Osteocyte (in vitro differentiated cells): ENCODE data around the gene SLIT1. TPM values are rescaled to one million over a fixed set of nuclear protein-coding genes. Genes with fewer than 3 reads are reported as not detected.
"Not testable (repeated sequence)": the region's sequence is repeated elsewhere in the genome, so short reads cannot be mapped to it uniquely, and the experiment has no call there.

Source experiments
- DNase-seq: peaks from one replicate; pipeline ENCODE4 v3.0.0; 2021; ENCODE audit warnings: mixed read lengths; ENCODE audit not compliant: unreplicated experiment; ENCODE audit errors: extremely low spot score
- H3K27ac Mint-ChIP-seq: one replicate; pipeline ENCODE4 v1.8.0; 2021; ENCODE audit warnings: mild to moderate bottlenecking, mixed read lengths; ENCODE audit not compliant: unreplicated experiment
- H3K27me3 Mint-ChIP-seq: one replicate; pipeline ENCODE4 v1.8.0; 2021; ENCODE audit warnings: mixed read lengths; ENCODE audit not compliant: unreplicated experiment
- H3K36me3 Mint-ChIP-seq: one replicate; pipeline ENCODE4 v1.8.0; 2021; ENCODE audit warnings: mixed read lengths; ENCODE audit not compliant: unreplicated experiment
- H3K4me1 Mint-ChIP-seq: one replicate; pipeline ENCODE4 v1.8.0; 2021; ENCODE audit warnings: mixed read lengths; ENCODE audit not compliant: unreplicated experiment
- H3K4me3 Mint-ChIP-seq: one replicate; pipeline ENCODE4 v1.8.0; 2021; ENCODE audit warnings: mild to moderate bottlenecking, moderate library complexity, mixed read lengths; ENCODE audit not compliant: unreplicated experiment
- H3K9me3 Mint-ChIP-seq: one replicate; pipeline ENCODE4 v1.8.0; 2021; ENCODE audit warnings: mixed read lengths; ENCODE audit not compliant: unreplicated experiment
- total RNA-seq: library from RNA; stranded (reverse); gene quantifications from 2 replicates; pipeline ENCODE4 v1.2.1, GENCODE V29; 2021
- TF ChIP-seq, protein P1 (sequence below): fragments of 200-600 bp; sonication (generic); IDR thresholded peaks from 2 replicates; pipeline ENCODE4 v1.5.0; 2021; ENCODE audit warnings: antibody characterized with exemption, mild to moderate bottlenecking, moderate library complexity

Gene SLIT1
- total RNA-seq, 1 donor from 2014 or later, result not detected

DNA sequence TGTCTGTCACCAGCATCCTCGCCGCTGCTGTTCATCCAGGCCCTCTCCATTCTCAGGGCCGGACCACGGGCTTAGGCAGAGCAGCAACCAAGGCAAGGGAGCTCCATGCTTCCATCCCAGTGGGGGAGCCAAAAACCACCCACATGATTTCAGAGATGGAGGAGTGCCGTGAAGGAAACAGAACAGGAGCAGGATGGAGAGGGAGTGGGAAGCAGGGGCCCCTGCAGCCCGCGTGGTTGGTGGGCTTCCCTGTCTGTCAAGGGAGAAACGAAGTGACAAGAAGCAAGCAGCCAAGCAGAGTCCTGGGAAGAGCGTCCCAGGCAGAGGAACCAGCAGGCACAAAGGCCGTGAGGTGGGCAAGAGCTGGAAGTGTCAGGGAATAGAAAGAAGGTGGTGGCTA is 95.7 kb downstream of the SLIT1 start:
- H3K27me3 Mint-ChIP-seq, result peaks cover 51% of the 10 kb centered on the region

DNA sequence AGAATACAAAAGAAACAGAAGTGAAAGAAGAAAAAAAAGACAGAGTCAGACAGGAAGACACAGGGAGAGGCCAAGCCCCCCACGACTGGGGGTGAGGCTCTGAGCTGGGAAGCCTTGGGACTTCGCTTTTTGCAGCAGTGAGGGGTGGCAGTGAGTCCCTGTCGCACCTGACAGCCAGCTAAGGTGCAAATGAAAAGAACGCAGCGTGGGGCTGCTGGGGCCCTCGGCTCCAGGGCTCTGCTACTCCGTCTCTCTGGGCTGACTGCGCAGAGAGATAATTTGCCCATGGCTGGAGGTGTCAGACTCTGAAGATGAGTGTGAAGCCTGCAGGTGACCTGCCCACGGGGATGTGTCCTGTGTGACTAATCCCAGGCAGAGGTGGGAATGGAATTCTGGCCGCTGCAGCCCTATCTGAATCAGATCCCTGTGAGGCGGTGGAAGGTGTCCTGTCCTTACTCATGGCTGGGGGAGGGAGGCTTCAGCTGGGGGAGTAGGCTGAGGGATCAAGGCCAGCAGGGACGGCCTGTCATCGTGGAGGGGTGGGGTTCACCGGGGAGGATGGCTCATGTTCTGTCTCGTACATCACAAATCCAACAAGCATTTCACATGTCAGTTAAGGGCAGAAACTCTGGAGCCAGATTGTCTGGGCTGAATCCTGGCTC is 96.4 kb downstream of the SLIT1 start:
- DNase-seq, result no peak
- no peaks in the 10 kb centered on the region for H3K36me3 Mint-ChIP-seq
- H3K4me3 Mint-ChIP-seq, result no peak overlapping the region
- peaks cover 48% of the 10 kb centered on the region for H3K27me3 Mint-ChIP-seq
- TF ChIP-seq, protein P1, sequence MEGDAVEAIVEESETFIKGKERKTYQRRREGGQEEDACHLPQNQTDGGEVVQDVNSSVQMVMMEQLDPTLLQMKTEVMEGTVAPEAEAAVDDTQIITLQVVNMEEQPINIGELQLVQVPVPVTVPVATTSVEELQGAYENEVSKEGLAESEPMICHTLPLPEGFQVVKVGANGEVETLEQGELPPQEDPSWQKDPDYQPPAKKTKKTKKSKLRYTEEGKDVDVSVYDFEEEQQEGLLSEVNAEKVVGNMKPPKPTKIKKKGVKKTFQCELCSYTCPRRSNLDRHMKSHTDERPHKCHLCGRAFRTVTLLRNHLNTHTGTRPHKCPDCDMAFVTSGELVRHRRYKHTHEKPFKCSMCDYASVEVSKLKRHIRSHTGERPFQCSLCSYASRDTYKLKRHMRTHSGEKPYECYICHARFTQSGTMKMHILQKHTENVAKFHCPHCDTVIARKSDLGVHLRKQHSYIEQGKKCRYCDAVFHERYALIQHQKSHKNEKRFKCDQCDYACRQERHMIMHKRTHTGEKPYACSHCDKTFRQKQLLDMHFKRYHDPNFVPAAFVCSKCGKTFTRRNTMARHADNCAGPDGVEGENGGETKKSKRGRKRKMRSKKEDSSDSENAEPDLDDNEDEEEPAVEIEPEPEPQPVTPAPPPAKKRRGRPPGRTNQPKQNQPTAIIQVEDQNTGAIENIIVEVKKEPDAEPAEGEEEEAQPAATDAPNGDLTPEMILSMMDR, result no peak
- no peak overlapping the region for H3K27ac Mint-ChIP-seq
- no peaks in the 10 kb centered on the region for H3K4me1 Mint-ChIP-seq
- H3K9me3 Mint-ChIP-seq, result no peaks in the 10 kb centered on the region

More for the DNA sequence above, 95.7 kb downstream of the SLIT1 start:
- H3K4me3 Mint-ChIP-seq, result no peak overlapping the region
- H3K36me3 Mint-ChIP-seq, result no peaks in the 10 kb centered on the region
- no peak overlapping the region for H3K27ac Mint-ChIP-seq
- DNase-seq, result no peak
- H3K4me1 Mint-ChIP-seq, result no peaks in the 10 kb centered on the region
- H3K9me3 Mint-ChIP-seq, result no peaks in the 10 kb centered on the region
- TF ChIP-seq, protein P1, result no peak

DNA sequence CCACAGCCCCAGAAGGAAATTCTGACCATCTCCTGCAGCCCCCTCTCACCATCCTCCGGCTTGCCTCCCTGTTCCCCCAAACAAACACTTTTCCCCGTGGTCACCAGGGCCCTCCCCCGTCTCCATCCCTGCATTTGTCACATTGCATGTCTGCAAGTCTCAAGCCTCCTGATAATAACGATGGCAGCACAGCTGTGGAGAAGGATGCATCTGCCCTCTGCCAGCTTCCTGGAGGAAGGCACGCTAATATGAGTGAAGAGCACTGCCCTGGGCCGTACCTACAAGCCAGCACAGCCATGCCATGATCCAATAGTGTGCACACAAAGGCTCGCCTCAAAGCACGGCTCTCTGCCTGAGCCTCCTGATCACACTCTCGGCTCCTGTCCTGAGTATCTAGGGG is 98.5 kb downstream of the SLIT1 start:
- TF ChIP-seq, protein P1, result no peak
- no peak overlapping the region for H3K27ac Mint-ChIP-seq
- H3K4me1 Mint-ChIP-seq, result no peaks in the 10 kb centered on the region
- H3K27me3 Mint-ChIP-seq, result peaks cover 53% of the 10 kb centered on the region
- DNase-seq, result no peak
- H3K9me3 Mint-ChIP-seq, result no peaks in the 10 kb centered on the region
- no peak overlapping the region for H3K4me3 Mint-ChIP-seq
- no peaks in the 10 kb centered on the region for H3K36me3 Mint-ChIP-seq

DNA sequence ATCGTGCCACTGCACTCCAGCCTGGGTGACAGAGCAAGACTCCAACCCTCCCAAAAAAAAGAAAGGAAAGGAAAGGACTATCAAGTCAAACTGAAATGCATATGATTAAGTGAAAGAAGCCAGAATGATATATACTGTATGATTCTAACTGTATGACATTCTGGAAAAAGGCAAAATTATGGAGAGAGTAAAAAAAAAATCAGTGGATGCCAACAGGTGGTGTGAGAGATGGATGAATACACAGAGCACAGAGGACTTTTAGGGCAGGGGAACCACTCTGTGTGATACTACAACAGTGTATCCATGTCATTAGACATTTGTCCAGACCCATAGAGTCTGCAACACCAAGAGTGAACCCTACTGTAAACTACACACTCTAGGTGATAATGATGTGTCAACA is 99.2 kb downstream of the SLIT1 start:
- TF ChIP-seq, protein P1, result no peak
- no peaks in the 10 kb centered on the region for H3K9me3 Mint-ChIP-seq
- no peaks in the 10 kb centered on the region for H3K4me1 Mint-ChIP-seq
- no peak overlapping the region for H3K4me3 Mint-ChIP-seq
- no peaks in the 10 kb centered on the region for H3K36me3 Mint-ChIP-seq
- H3K27ac Mint-ChIP-seq, result no peak overlapping the region
- peaks cover 47% of the 10 kb centered on the region for H3K27me3 Mint-ChIP-seq
- no peak for DNase-seq

DNA sequence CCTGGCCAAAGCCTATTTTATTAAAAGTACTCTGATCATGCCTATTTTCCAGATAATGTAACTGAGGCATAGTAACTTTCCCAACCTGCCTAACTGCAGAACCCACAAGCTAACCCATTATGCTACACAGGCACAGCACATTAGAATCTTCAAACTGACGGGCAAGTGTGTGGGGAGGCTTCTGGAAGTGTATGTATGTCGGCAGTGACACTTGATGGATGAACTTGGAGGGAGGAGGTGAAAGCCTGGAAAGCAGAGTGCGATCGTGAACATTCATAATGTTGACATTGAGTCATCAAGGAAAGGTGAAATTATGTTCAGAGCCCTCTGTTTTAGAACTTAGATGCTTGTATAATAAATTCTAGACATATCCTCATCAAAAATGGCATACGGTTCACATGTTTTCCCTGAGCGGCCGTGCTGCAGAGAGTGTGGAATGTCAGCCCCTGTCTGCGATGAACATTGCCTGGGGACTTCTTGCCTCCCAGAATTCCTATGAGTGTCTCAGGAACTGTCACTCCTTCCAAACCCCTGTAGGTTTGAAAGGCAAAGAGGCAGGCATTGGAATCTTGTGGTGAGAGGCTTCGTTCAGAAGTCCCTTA is 102.4 kb downstream of the SLIT1 start:
- no peaks in the 10 kb centered on the region for H3K4me1 Mint-ChIP-seq
- H3K27ac Mint-ChIP-seq, result no peak overlapping the region
- H3K27me3 Mint-ChIP-seq, result peaks cover 41% of the 10 kb centered on the region
- H3K36me3 Mint-ChIP-seq, result no peaks in the 10 kb centered on the region
- H3K9me3 Mint-ChIP-seq, result no peaks in the 10 kb centered on the region
- TF ChIP-seq, protein P1, result no peak
- DNase-seq, result no peak
- no peak overlapping the region for H3K4me3 Mint-ChIP-seq

DNA sequence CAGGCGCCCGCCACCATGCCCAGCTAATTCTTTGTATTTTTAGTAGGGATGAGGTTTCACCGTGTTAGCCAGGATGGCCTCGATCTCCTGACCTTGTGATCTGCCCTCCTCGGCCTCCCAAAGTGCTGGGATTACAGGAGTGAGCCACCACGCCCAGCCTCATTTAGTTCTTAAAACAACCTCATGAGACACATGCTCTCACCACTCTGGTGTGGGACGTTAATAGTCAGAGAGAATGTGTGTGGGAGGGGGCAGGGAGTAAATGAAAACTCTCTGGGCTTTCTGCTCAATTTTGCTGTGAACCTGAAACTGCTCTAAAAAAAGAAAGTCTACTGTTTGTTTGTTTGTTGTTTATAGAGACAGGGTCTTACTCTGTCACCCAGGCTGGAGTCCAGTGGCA is 103.2 kb downstream of the SLIT1 start:
- not testable (repeated sequence) for H3K9me3 Mint-ChIP-seq, H3K4me3 Mint-ChIP-seq, H3K27ac Mint-ChIP-seq, H3K36me3 Mint-ChIP-seq, H3K4me1 Mint-ChIP-seq, DNase-seq
- H3K27me3 Mint-ChIP-seq, result peaks cover 39% of the 10 kb centered on the region
